Pancreas (tissue), 10 donors: Measurements from ENCODE around the gene CTNNAL1. TPM values are rescaled to one million over a fixed set of nuclear protein-coding genes. Genes with fewer than 3 reads are reported as not detected.

Source experiments
- ATAC-seq, 4 donors: fragments of 200-7000 bp; cut with Tn5 transposase; one replicate each; pipeline versions ENCODE4 v1.8.0 to v1.9.1; 2020; ENCODE audit warnings: mild to moderate bottlenecking in 4 of 4, moderate library complexity in 4 of 4
- DNase-seq, 6 donors: peaks; one replicate each; pipeline ENCODE4 v3.0.0-alpha.2; 2020
- FAIRE-seq: peaks from 2 replicates; lab custom pipeline; 2012; peaks lifted over from hg19 to GRCh38; lab: Jason Lieb, UNC
- H3K27ac ChIP-seq, 4 donors: fragments of 200-600 bp; sonication (generic); 1 replicate in 3 of 4; 2 replicates in 1 of 4; pipeline versions ENCODE4 v1.5.0 to v1.8.0; 2020
- H3K27me3 ChIP-seq, 4 donors: fragments of 200-600 bp; one replicate each; pipeline ENCODE4 v1.8.0; 2021
- H3K36me3 ChIP-seq, 3 donors: fragments of 200-600 bp; sonication (generic) in 1 of 3; one replicate each; pipeline versions ENCODE4 v1.5.0 to v1.8.0; 2020 to 2021
- H3K4me1 ChIP-seq, 3 donors: fragments of 200-600 bp; one replicate each; pipeline ENCODE4 v1.8.0; 2021
- H3K4me3 ChIP-seq, 4 donors: fragments of 200-600 bp; sonication (generic) in 2 of 4; one replicate each; pipeline versions ENCODE4 v1.5.0 to v1.8.0; 2020 to 2021
- H3K9me3 ChIP-seq, 4 donors: fragments of 200-600 bp; one replicate each; pipeline ENCODE4 v1.8.0; 2021
- WGBS, 2 donors: extraction: QIAGEN DNeasy Blood & Tissue Kit; methylation state at CpG; one replicate each; pipeline ENCODE4 v1.1.7; 2013; 5-methylcytosine and 5-hydroxymethylcytosine counted together
- intact Hi-C, 3 donors: fragments of 100-400 bp; cut with DNase I; formaldehyde crosslinking; loops; one replicate each; pipeline versions ENCODE4 v1.11.1 to v1.14.2; 2022
- polyA plus RNA-seq, 2 donors: library from polyadenylated mRNA; stranded (reverse); fragments of 200-250 nt; gene quantifications; one replicate each; pipeline ENCODE4 v1.2.3, GENCODE V29; 2013
- total RNA-seq, 6 donors: library from RNA; stranded (reverse); fragmentation: NEBNext Ultra II Directional in 4 of 6; extraction: Animal tissue kit (Norgen Biotek cat#: 25700) in 4 of 6; gene quantifications; one replicate each; pipeline versions ENCODE4 v1.2.1 to v1.2.4, GENCODE V29; 2021 to 2023
- TF ChIP-seq, protein P1 (sequence below), 4 donors: fragments of 200-600 bp; sonication (generic) in 3 of 4; IDR thresholded peaks; one replicate each; pipeline versions ENCODE4 v1.5.0 to v1.8.0; 2021; ENCODE audit warnings: antibody characterized with exemption in 4 of 4
- donor health status: healthy with polysubstance abuse.
- donor health status: DM: no; HTN: no; CAD: no; lungs with moderate emphysema.
- donor health status: DM: no; HTN: no; CAD: no.
- donor health status: control.
- donor health status: control.
- donor health status: Bipolar disorder and iron deficiency.
- donor health status: DM: yes; HTN: yes; CAD: no.
- donor health status: DM: no; HTN: no; CAD: no.
- donor health status: DM: no; HTN: no; CAD: no.
- donor health status: DM: yes; HTN: yes; CAD: no.

The CTNNAL1 gene
- total and polyA plus RNA-seq, 8 donors, result 8.8 to 29.7 (median 16.6) TPM

DNA sequence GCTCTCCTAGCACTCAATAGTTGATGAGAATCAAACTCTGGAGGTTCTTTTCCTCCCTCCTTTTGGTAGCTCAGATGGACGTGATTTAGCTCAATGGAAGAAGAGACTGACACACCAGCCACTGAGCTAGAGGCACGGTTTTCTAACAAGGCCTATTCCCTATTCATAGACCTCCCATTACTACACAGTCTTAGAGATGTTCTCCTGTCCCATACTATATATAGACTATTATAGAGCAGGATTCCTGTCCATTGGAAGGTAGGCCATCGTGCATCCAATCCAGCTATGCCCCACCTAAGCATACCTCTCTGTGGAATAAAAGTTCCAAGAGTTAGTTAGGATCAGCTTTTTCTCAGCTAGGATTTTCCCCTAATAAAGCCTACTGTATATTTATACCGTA is 30.3 kb upstream of the CTNNAL1 start:
- Histone ChIP-seq H3K9me3 (no peaks in the 10 kb centered on the region), H3K4me3 (no peak overlapping the region), H3K4me1 (no peaks in the 10 kb centered on the region), H3K36me3 (peaks cover 0 to 33% (median 3%) of the 10 kb centered on the region in 3 donors), H3K27me3 (no peaks in the 10 kb centered on the region), H3K27ac (no peak overlapping the region)
- 99% methylated on average over 4 of the region's 4 CpGs for WGBS, 2 donors
- TF ChIP-seq, protein P1, sequence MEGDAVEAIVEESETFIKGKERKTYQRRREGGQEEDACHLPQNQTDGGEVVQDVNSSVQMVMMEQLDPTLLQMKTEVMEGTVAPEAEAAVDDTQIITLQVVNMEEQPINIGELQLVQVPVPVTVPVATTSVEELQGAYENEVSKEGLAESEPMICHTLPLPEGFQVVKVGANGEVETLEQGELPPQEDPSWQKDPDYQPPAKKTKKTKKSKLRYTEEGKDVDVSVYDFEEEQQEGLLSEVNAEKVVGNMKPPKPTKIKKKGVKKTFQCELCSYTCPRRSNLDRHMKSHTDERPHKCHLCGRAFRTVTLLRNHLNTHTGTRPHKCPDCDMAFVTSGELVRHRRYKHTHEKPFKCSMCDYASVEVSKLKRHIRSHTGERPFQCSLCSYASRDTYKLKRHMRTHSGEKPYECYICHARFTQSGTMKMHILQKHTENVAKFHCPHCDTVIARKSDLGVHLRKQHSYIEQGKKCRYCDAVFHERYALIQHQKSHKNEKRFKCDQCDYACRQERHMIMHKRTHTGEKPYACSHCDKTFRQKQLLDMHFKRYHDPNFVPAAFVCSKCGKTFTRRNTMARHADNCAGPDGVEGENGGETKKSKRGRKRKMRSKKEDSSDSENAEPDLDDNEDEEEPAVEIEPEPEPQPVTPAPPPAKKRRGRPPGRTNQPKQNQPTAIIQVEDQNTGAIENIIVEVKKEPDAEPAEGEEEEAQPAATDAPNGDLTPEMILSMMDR (IDR thresholded peaks at IDR 0.05), result no peak
- no peak for ATAC-seq
- no peak for DNase-seq
- no peak for FAIRE-seq
- intact Hi-C loops, result no loop called here

DNA sequence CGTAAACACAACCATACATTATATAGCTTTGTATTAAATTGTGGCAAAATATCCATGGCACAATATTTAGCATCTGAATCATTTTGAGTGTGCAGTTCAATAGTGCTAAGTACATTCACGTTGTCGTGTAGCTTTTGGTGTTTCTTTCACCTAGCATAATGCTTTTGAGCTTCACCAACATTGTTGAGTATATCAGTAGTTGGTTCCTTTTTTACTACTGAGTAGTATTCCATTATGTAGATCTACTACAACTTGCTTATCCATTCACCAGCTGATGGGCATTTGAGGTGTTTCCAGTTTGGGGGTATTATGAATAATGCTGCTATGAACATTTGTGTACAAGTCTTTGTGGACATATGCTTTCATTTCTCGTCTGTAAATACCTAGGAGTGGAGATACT is 27.3 kb upstream of the CTNNAL1 start:
- 96 to 98% methylated on average over 4 of the region's 4 CpGs for WGBS, 2 donors
- DNase-seq (no peak), ATAC-seq (no peak), FAIRE-seq (no peak)
- H3K4me1 ChIP-seq, result peaks cover 0 to 13% (median 13%) of the 10 kb centered on the region in 3 donors
- H3K36me3 ChIP-seq, result peaks cover 0 to 4% (median 3%) of the 10 kb centered on the region in 3 donors
- intact Hi-C loops, result no loop called here
- H3K4me3 ChIP-seq, result no peak overlapping the region
- H3K27ac ChIP-seq, result no peak overlapping the region
- H3K9me3 ChIP-seq, result no peaks in the 10 kb centered on the region
- TF ChIP-seq, protein P1 (IDR thresholded peaks at IDR 0.05), result no peak
- no peaks in the 10 kb centered on the region for H3K27me3 ChIP-seq

DNA sequence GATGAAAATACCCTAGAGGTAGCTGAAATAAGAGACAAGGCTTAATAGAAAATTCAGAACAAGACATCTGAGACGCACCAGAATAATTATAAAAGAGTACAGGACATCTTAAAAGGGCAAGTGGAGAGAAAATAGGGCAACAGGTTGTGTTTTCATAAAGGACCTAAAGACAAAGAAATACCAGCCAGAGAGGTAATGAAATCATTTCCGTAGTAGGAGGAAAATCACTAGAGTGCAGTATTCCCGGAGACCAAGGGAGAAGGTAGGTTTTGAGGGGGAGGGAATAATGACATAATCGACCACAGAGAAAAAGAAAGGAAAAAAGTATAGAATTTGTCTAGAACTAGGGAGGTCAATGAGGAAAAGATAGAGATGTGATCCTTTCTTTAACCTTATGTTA is 26.2 kb upstream of the CTNNAL1 start:
- Histone ChIP-seq H3K4me1 (peaks cover 0 to 18% (median 17%) of the 10 kb centered on the region in 3 donors), H3K27ac (no peak overlapping the region), H3K36me3 (peaks cover 0 to under 1% (median 0%) of the 10 kb centered on the region in 3 donors), H3K9me3 (no peaks in the 10 kb centered on the region), H3K27me3 (no peaks in the 10 kb centered on the region), H3K4me3 (no peak overlapping the region)
- TF ChIP-seq, protein P1 (IDR thresholded peaks at IDR 0.05), result no peak
- ATAC-seq, result no peak
- DNase-seq, result no peak
- FAIRE-seq, result no peak
- WGBS, 2 donors, result 94 to 95% methylated on average over 4 of the region's 4 CpGs
- intact Hi-C loops, result no loop called here

DNA sequence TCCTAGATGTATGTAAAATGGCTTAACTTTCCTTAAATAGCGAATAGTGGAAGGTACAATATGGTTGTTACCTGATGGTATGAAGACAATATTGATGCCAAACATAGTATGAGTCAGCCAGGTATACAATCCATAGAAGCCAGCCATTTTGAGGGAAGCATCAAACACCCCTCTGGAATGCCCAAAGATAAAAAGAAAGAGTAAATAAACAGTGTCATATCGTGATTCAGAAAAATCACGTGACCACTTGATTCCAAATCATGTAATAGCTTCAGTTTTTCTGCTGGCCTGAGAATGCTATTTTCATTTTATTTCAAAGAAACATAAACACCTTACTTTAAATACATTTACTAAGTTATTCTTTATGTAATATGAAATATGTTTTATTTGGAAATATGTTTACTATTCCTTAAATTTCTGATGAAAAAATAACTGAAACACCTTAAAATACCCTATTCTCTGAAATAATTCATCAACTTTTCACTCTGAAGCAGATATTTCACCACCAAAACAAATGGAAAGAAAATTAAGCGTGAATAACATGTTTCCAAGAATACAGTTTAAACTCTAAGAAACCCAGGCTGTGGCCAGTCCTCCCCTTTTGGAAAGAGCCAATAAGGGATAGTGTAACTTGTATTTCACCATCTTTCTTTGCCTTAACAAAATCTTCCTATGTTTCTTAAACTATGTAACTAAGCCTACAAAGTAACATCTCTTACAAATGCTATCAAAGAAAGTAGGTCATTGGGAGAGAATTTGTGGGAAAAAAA is 24.8 kb upstream of the CTNNAL1 start:
- H3K9me3 ChIP-seq, result no peaks in the 10 kb centered on the region
- no peak overlapping the region for H3K27ac ChIP-seq
- FAIRE-seq, result no peak
- intact Hi-C loops, result no loop called here
- peaks cover 0 to 18% (median 17%) of the 10 kb centered on the region in 3 donors for H3K4me1 ChIP-seq
- WGBS, 2 donors, result 43 to 72% methylated on average over 4 of the region's 4 CpGs
- H3K4me3 ChIP-seq, result no peak overlapping the region
- DNase-seq, result no peak
- TF ChIP-seq, protein P1 (IDR thresholded peaks at IDR 0.05), result no peak
- H3K27me3 ChIP-seq, result no peaks in the 10 kb centered on the region
- ATAC-seq, result no peak
- H3K36me3 ChIP-seq, result peaks cover 0 to 9% (median 0%) of the 10 kb centered on the region in 3 donors
